Measurements from ENCODE around the gene KSR1.

- TF ChIP-seq EZH2 (IDR thresholded peaks at IDR 0.05; ENCODE audit: low read length, missing control alignments): no peak
- peak; percentile 89 to 97 for TF ChIP-seq CTCF (conservative IDR thresholded peaks at IDR 0.05 in 1 of 2, IDR thresholded peaks at IDR 0.05 in 1 of 2; ENCODE audit: low read depth in 1 of 2, low read length in 2 of 2)
Measured at GRCh38 chr17:27602721-27603420, 146.6 kb downstream of the KSR1 start.
